ENCODE data around the gene ESPL1. TPM values are rescaled to one million over a fixed set of nuclear protein-coding genes. Genes with fewer than 3 reads are reported as not detected.

Gene ESPL1
- total RNA-seq, 1 donor from 2014 or later: 4.8 TPM

DNA sequence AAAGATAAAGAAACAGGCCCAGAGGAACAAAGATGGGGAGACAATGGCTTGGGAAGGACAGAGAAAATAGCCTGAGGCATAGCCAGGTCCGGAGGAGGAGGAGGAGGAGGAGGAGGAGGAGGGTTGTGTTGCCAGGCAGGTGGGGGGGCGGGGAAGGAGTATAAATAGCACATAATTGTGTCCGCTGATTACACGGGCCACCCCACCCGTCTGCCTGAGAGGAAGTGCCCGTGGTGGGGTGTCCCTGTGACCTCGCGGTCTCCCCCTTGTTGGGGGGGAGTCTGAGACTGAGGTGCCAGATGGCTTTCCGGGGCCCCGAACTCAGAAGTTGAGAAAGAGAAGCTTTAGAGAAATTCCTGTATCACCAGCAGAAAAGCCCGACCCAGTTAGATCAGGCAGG, 69.9 kb downstream of the ESPL1 start:
- H3K9me3 Mint-ChIP-seq (ENCODE audit: low read depth): no peaks in the 10 kb centered on the region
- H3K36me3 Mint-ChIP-seq (ENCODE audit: low read depth): no peaks in the 10 kb centered on the region
- TF ChIP-seq, protein P1, sequence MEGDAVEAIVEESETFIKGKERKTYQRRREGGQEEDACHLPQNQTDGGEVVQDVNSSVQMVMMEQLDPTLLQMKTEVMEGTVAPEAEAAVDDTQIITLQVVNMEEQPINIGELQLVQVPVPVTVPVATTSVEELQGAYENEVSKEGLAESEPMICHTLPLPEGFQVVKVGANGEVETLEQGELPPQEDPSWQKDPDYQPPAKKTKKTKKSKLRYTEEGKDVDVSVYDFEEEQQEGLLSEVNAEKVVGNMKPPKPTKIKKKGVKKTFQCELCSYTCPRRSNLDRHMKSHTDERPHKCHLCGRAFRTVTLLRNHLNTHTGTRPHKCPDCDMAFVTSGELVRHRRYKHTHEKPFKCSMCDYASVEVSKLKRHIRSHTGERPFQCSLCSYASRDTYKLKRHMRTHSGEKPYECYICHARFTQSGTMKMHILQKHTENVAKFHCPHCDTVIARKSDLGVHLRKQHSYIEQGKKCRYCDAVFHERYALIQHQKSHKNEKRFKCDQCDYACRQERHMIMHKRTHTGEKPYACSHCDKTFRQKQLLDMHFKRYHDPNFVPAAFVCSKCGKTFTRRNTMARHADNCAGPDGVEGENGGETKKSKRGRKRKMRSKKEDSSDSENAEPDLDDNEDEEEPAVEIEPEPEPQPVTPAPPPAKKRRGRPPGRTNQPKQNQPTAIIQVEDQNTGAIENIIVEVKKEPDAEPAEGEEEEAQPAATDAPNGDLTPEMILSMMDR (IDR thresholded peaks at IDR 0.05): no peak
- H3K27ac Mint-ChIP-seq (ENCODE audit: unreplicated experiment): no peak overlapping the region
- H3K4me1 Mint-ChIP-seq (ENCODE audit: low read depth): no peaks in the 10 kb centered on the region
- H3K4me3 Mint-ChIP-seq (ENCODE audit: unreplicated experiment): no peak overlapping the region
- DNase-seq (ENCODE audit: low spot score): no peak
- H3K27me3 Mint-ChIP-seq (ENCODE audit: low read depth): peaks cover 31% of the 10 kb centered on the region

DNA sequence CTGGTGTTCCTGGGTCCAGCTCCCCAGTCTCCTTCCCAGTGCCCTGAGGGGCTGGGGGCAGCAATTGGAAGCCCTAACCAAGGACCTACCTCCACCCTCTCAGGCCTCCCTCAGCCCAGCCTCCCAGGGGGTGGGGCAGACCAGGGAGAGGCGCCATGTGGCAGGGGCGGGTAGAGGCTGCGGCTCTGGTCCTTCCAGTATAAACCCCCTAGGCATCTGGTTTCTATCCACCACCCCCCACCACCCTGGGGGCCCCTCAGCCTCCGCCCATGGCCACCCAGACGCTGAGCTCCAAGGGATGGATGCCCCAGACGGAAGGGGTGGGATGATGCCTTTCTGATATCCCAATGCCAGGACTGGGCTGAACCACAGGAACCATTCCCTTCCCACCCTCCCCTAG, 70.8 kb downstream of the ESPL1 start:
- no peak for DNase-seq (ENCODE audit: low spot score)
- H3K4me1 Mint-ChIP-seq (ENCODE audit: low read depth): no peaks in the 10 kb centered on the region
- H3K9me3 Mint-ChIP-seq (ENCODE audit: low read depth): no peaks in the 10 kb centered on the region
- no peak overlapping the region for H3K27ac Mint-ChIP-seq (ENCODE audit: unreplicated experiment)
- H3K27me3 Mint-ChIP-seq (ENCODE audit: low read depth): peaks cover 27% of the 10 kb centered on the region
- no peaks in the 10 kb centered on the region for H3K36me3 Mint-ChIP-seq (ENCODE audit: low read depth)
- TF ChIP-seq, protein P1 (IDR thresholded peaks at IDR 0.05): no peak
- no peak overlapping the region for H3K4me3 Mint-ChIP-seq (ENCODE audit: unreplicated experiment)

DNA sequence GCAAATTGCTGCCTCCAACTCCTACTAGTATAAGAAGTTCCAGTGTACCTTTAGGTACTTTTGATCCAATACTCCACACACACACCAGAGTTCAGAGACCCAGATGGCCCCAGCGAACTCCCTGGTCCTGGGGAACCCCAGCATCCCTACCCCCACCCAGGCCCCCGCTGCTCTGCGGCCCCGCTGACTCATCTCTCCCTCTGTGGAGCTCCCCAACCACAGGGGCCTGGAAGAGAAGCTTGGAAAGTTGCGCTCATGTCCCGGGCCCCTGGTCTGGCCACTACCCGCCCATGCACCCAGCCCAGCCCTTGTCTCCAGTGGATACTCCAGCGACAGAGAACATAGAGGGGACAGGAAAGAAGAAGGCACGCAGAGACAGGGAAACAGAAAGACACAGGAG, 72.3 kb downstream of the ESPL1 start:
- H3K36me3 Mint-ChIP-seq (ENCODE audit: low read depth): no peaks in the 10 kb centered on the region
- DNase-seq (ENCODE audit: low spot score): no peak
- no peaks in the 10 kb centered on the region for H3K9me3 Mint-ChIP-seq (ENCODE audit: low read depth)
- no peak overlapping the region for H3K4me3 Mint-ChIP-seq (ENCODE audit: unreplicated experiment)
- H3K27me3 Mint-ChIP-seq (ENCODE audit: low read depth): peaks cover 27% of the 10 kb centered on the region
- H3K27ac Mint-ChIP-seq (ENCODE audit: unreplicated experiment): no peak overlapping the region
- H3K4me1 Mint-ChIP-seq (ENCODE audit: low read depth): peaks cover 9% of the 10 kb centered on the region
- TF ChIP-seq, protein P1 (IDR thresholded peaks at IDR 0.05): no peak

Other genes starting within 250 kb of the ESPL1 start
- 104 to 107 TPM (median 105 TPM) in 3 replicates for gene TNS2, start 218.2 kb upstream of the ESPL1 start, total RNA-seq
- 37.1 to 40.2 TPM (median 38.5 TPM) in 3 replicates for gene SPRYD3, start 188.9 kb upstream of the ESPL1 start, total RNA-seq
- 7.0 to 10.0 TPM (median 8.9 TPM) in 3 replicates for gene IGFBP6, start 170.6 kb upstream of the ESPL1 start, total RNA-seq
- not detected in 3 replicates for gene SOAT2, start 164.8 kb upstream of the ESPL1 start, total RNA-seq
- 27.3 to 36.7 TPM (median 28.0 TPM) in 3 replicates for gene ZNF740, start 87.6 kb upstream of the ESPL1 start, total RNA-seq
- 24.3 to 34.6 TPM (median 27.1 TPM) in 3 replicates for gene CSAD, start 87.4 kb upstream of the ESPL1 start, total RNA-seq
- gene ITGB7, start 61.0 kb upstream of the ESPL1 start, total RNA-seq: 0.37 to 0.46 TPM in 2 of 3 replicates, not detected in the other
- 19.4 to 30.0 TPM (median 21.7 TPM) in 3 replicates for gene RARG, start 36.1 kb upstream of the ESPL1 start, total RNA-seq
- 266 to 309 TPM (median 274 TPM) in 3 replicates for gene PFDN5, start 27.2 kb downstream of the ESPL1 start, total RNA-seq
- gene MYG1, start 31.4 kb downstream of the ESPL1 start, total RNA-seq: 44.1 to 47.0 TPM (median 47.0 TPM) in 3 replicates
- 48.6 to 71.1 TPM (median 52.8 TPM) in 3 replicates for gene AAAS, start 53.3 kb downstream of the ESPL1 start, total RNA-seq
- gene SP7, start 68.1 kb downstream of the ESPL1 start, total RNA-seq: not detected in 3 replicates
- 57.1 to 59.7 TPM (median 59.0 TPM) in 3 replicates for gene SP1, start 111.9 kb downstream of the ESPL1 start, total RNA-seq
- gene AMHR2, start 155.6 kb downstream of the ESPL1 start, total RNA-seq: not detected in 3 replicates
- gene PRR13, start 173.4 kb downstream of the ESPL1 start, total RNA-seq: 96.2 to 110 TPM (median 102 TPM) in 3 replicates
- gene PCBP2, start 183.8 kb downstream of the ESPL1 start, total RNA-seq: 601 to 638 TPM (median 611 TPM) in 3 replicates
- gene MAP3K12, start 231.2 kb downstream of the ESPL1 start, total RNA-seq: 25.5 to 30.6 TPM (median 26.9 TPM) in 3 replicates
- 23.5 to 34.0 TPM (median 24.1 TPM) in 3 replicates for gene TARBP2, start 233.0 kb downstream of the ESPL1 start, total RNA-seq
- 0.92 TPM in 1 of 3 replicates, not detected in the others for gene NPFF, start 239.2 kb downstream of the ESPL1 start, total RNA-seq